Tibial nerve (tissue), 3 donors: Measurements from ENCODE around the gene SMS.

ENCODE experiments used
- POLR2A ChIP-seq, 2 donors: fragments of 450-650 bp; IDR thresholded peaks; one replicate each; pipeline ENCODE4 v1.6.1; 2017; ENCODE audit warnings: antibody characterized with exemption in 2 of 2, mild to moderate bottlenecking in 2 of 2, moderate library complexity in 2 of 2
- TF ChIP-seq, protein P1 (sequence below), 5 experiments: fragments of 200-600 bp in 3 of 5; fragments of 450-650 bp in 2 of 5; sonication (generic) in 3 of 5; IDR thresholded peaks; one replicate each; pipeline ENCODE4 v1.5.1; 2016 to 2019; ENCODE audit warnings: antibody characterized with exemption in 5 of 5, mild to moderate bottlenecking in 3 of 5, moderate library complexity in 2 of 5

DNA sequence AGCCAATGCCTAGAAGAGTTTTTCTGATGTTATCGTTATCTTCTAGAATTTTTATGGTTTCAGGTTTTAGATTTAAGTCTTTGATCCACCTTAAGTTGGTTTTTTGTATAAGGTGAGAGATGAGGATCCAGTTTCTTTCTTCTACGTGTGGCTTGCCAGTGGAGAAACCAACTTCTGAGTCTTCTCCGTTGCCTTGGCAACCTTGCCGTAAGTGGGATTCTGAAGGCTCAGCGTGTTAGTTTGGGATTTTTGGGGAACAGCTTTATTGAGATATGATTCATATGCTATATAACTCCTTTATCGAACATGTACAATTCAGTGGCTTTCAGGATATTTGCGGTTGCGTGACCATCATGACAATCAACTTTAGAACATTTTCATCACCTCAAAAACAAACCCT lies 17.7 kb downstream of the SMS start:
- no peak for TF ChIP-seq POLR2A (IDR thresholded peaks at IDR 0.05)
- TF ChIP-seq, protein P1, sequence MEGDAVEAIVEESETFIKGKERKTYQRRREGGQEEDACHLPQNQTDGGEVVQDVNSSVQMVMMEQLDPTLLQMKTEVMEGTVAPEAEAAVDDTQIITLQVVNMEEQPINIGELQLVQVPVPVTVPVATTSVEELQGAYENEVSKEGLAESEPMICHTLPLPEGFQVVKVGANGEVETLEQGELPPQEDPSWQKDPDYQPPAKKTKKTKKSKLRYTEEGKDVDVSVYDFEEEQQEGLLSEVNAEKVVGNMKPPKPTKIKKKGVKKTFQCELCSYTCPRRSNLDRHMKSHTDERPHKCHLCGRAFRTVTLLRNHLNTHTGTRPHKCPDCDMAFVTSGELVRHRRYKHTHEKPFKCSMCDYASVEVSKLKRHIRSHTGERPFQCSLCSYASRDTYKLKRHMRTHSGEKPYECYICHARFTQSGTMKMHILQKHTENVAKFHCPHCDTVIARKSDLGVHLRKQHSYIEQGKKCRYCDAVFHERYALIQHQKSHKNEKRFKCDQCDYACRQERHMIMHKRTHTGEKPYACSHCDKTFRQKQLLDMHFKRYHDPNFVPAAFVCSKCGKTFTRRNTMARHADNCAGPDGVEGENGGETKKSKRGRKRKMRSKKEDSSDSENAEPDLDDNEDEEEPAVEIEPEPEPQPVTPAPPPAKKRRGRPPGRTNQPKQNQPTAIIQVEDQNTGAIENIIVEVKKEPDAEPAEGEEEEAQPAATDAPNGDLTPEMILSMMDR (IDR thresholded peaks at IDR 0.05), result no peak
